ENCODE data around the gene PROP1.
"Not testable (repeated sequence)": the region's sequence is repeated elsewhere in the genome, so short reads cannot be mapped to it uniquely, and the experiment has no call there.

GRCh38 chr5:178012758-178013157, 16.7 kb upstream of the PROP1 start:
- not testable (repeated sequence) for TF ChIP-seq CTCF (IDR thresholded peaks at IDR 0.05; ENCODE audit: low read depth, low read length); POLR2A (IDR thresholded peaks at IDR 0.05; ENCODE audit: extremely low read depth, insufficient read length); MYC (IDR thresholded peaks at IDR 0.05; ENCODE audit: low read depth, low read length)

Measured in NB4 (cell line).